ENCODE results near the gene CORO1C. TPM values are rescaled to one million over a fixed set of nuclear protein-coding genes. Genes with fewer than 3 reads are reported as not detected.

CORO1C gene
- total RNA-seq, 1 experiment from 2014 or later, result 138 TPM

GRCh38 chr12:108670066-108670631 is 61.2 kb downstream of the CORO1C start:
- intact Hi-C loops (cut with micrococcal nuclease), result no loop called here
- no TSS peak for BruUV-seq (replicated peaks)
- no peak overlapping the region for H3K9ac ChIP-seq (ENCODE audit: low read length)
- peaks cover under 1 to 8% of the 10 kb centered on the region in 2 experiments; a peak in 3 of 4 replicates for H3K4me1 ChIP-seq (ENCODE audit: control insufficient read depth in 1 of 2, insufficient read depth in 2 of 2, low read length in 2 of 2)
- no peaks in the 10 kb centered on the region for H3K9me3 ChIP-seq (ENCODE audit: control insufficient read depth in 1 of 2, insufficient read depth in 1 of 2, low read depth in 1 of 2, low read length in 2 of 2)
- H4K20me1 ChIP-seq (ENCODE audit: insufficient read depth), result no peaks in the 10 kb centered on the region
- no peak overlapping the region for H3K4me2 ChIP-seq (ENCODE audit: low read length)
- TF ChIP-seq FOSL1 (IDR thresholded peaks at IDR 0.05; ENCODE audit: low read depth) (no peak), JUND (IDR thresholded peaks at IDR 0.05) (no peak), EZH2 (IDR thresholded peaks at IDR 0.05) (no peak), POLR2A (IDR thresholded peaks at IDR 0.05; ENCODE audit: borderline replicate concordance, extremely low read depth, insufficient read depth, insufficient read length) (no peak), YY1 (IDR thresholded peaks at IDR 0.05; ENCODE audit: extremely low read depth, insufficient replicate concordance, low read depth, low read length) (no peak), MAX (IDR thresholded peaks at IDR 0.05) (no peak), EZH2phosphoT487 (IDR thresholded peaks at IDR 0.05; ENCODE audit: borderline replicate concordance) (no peak), POLR2AphosphoS5 (IDR thresholded peaks at IDR 0.05; ENCODE audit: low read depth, low read length) (no peak), CBX3 (IDR thresholded peaks at IDR 0.05; ENCODE audit: low read depth) (no peak), SIN3A (IDR thresholded peaks at IDR 0.05; ENCODE audit: low read depth) (no peak), ELF1 (IDR thresholded peaks at IDR 0.05; ENCODE audit: borderline replicate concordance, low read depth) (no peak), TCF7L2 (IDR thresholded peaks at IDR 0.05; ENCODE audit: borderline replicate concordance, extremely low read depth, insufficient read depth, insufficient read length) (no peak), RAD21 (IDR thresholded peaks at IDR 0.05; ENCODE audit: low read depth) (no peak)
- TF ChIP-seq, protein P1, sequence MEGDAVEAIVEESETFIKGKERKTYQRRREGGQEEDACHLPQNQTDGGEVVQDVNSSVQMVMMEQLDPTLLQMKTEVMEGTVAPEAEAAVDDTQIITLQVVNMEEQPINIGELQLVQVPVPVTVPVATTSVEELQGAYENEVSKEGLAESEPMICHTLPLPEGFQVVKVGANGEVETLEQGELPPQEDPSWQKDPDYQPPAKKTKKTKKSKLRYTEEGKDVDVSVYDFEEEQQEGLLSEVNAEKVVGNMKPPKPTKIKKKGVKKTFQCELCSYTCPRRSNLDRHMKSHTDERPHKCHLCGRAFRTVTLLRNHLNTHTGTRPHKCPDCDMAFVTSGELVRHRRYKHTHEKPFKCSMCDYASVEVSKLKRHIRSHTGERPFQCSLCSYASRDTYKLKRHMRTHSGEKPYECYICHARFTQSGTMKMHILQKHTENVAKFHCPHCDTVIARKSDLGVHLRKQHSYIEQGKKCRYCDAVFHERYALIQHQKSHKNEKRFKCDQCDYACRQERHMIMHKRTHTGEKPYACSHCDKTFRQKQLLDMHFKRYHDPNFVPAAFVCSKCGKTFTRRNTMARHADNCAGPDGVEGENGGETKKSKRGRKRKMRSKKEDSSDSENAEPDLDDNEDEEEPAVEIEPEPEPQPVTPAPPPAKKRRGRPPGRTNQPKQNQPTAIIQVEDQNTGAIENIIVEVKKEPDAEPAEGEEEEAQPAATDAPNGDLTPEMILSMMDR (IDR thresholded peaks at IDR 0.05 in 2 of 3, conservative IDR thresholded peaks at IDR 0.05 in 1 of 3; ENCODE audit: borderline replicate concordance in 1 of 3, insufficient read depth in 1 of 3, low read depth in 2 of 3, low read length in 2 of 3), result no peak
- TF ChIP-seq, protein P2, sequence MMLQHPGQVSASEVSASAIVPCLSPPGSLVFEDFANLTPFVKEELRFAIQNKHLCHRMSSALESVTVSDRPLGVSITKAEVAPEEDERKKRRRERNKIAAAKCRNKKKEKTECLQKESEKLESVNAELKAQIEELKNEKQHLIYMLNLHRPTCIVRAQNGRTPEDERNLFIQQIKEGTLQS (IDR thresholded peaks at IDR 0.05), result no peak
- TF ChIP-seq, protein P3, sequence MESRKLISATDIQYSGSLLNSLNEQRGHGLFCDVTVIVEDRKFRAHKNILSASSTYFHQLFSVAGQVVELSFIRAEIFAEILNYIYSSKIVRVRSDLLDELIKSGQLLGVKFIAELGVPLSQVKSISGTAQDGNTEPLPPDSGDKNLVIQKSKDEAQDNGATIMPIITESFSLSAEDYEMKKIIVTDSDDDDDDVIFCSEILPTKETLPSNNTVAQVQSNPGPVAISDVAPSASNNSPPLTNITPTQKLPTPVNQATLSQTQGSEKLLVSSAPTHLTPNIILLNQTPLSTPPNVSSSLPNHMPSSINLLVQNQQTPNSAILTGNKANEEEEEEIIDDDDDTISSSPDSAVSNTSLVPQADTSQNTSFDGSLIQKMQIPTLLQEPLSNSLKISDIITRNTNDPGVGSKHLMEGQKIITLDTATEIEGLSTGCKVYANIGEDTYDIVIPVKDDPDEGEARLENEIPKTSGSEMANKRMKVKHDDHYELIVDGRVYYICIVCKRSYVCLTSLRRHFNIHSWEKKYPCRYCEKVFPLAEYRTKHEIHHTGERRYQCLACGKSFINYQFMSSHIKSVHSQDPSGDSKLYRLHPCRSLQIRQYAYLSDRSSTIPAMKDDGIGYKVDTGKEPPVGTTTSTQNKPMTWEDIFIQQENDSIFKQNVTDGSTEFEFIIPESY (IDR thresholded peaks at IDR 0.05; ENCODE audit: extremely low read depth, insufficient replicate concordance, low read length), result no peak
- ChIA-PET RAD21 (ENCODE audit: low non-redundant PET in 1 of 2, low total read pairs in 2 of 2, uncharacterized antibody in 2 of 2, unreplicated experiment in 2 of 2) (no interaction called here), POLR2A (no interaction called here), CTCF (no interaction called here)
- ATAC-seq (no peak), DNase-seq (ENCODE audit: low read depth, low spot score) (no peak)
- H3K27ac ChIP-seq (ENCODE audit: low read depth, low read length), result no peak overlapping the region
- H3K4me3 ChIP-seq (replicated peaks in 1 of 2; ENCODE audit: low read depth in 1 of 2, low read length in 2 of 2), result no peak overlapping the region
- no peak overlapping the region for H2AFZ ChIP-seq (ENCODE audit: low read depth, low read length, poor library complexity, severe bottlenecking)
- H3K9me2 ChIP-seq (ENCODE audit: insufficient read depth), result no peaks in the 10 kb centered on the region
- H3K36me3 ChIP-seq (ENCODE audit: control insufficient read depth in 1 of 2, insufficient read depth in 2 of 2, low read length in 2 of 2), result no peaks in the 10 kb centered on the region
- peaks cover 20% of the 10 kb centered on the region; the same call in 1 of the 2 replicates for H3K79me2 ChIP-seq (ENCODE audit: insufficient read depth, low read length)
- no peaks in the 10 kb centered on the region for H3K27me3 ChIP-seq (ENCODE audit: insufficient read depth, low read length)

All from HCT116 (cell line).